Stimulated activated CD8-positive, alpha-beta memory T cell treated with anti-CD3 and anti-CD28 coated beads, Interleukin-7, amount 100 ng/mL, for 48 hours (primary cell): ENCODE data around the gene CATSPERD.
A peak's percentile ranks its signal among the peaks of the same experiment; 100 is the strongest.

Experiments used
- DNase-seq, 2 donors: peaks; one replicate each; pipeline ENCODE4 v3.0.0-alpha.2; 2020; ENCODE audit warnings: low read depth in 1 of 2; ENCODE audit errors: extremely low read depth in 1 of 2

The CATSPERD gene

DNA sequence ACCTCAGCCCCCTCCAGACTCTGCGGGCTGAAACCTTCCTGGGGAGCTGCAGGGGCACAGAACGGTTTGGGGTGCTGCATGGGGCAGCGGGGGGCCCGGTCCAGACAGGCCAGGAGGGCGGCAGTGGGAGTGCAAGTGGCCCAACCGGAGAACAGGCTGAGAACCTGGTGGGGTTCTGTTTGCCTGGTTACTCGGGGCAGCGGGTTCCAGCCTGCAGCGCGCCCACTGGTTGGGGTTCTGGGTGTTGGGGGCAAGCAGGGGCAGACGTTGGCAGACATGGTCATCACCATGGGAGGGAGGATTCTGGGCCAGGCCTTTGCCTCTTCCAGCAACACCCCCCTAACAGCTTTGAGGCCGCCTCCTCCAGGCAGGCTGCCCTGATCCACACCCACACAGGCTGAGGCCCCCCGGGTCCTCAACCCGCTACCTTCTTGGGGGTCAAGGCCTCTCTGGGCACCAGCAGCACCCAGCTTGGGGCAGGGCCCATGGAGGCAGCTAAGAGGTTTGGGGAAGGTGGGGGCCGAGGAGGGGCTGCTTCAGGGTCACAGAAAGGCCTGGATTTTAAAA lies 64.2 kb downstream of the CATSPERD start, which contains the start of gene PRR22:
PRR22 (minus strand) TSS at position 166 of the 567 bp plus-strand sequence; CDS start at position 80, 86 bp downstream.
- no peak for DNase-seq

GRCh38 chr19:5785423-5785822 lies 65.0 kb downstream of the CATSPERD start:
- no peak for DNase-seq

DNA sequence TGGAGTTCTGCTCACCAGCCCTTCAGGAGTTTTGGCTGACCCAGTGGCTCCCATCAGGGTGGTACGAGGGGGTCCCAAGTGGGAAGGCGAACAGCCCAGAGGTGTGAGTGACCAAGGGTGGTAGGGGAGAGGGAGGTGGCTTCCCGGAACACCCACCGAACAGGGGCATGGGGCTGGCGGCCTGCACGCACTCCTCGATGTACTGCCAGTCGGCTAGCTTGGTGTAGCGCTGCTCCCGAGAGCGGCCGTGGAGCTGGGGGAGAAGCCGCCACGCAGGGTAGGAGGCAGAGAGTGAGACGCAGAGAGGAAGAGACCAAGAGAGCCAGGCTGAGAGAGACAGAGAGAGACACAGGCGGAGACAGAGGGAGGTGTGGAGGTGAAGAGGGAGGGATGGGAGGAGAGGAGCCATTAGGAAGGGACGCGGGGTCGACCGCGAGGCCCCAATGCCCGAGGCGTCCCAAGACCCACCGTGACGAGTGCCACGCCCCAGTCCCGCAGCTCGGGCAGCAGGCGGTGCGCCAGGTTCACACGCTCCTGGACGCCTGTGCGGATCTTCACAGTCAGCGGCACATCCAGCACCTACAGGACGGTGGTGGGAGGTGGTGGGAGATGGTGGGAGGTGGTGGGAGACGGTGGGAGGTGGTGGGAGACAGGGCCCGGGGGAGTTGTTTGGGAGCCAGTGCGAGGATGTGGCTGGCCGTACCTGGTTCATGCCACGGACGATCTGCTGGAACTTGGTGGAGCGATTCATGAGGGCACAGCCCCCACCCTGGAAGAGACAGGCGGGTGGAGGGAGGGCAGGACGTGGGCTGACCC lies 66.4 kb downstream of the CATSPERD start:
- DNase-seq: no peak

DNA sequence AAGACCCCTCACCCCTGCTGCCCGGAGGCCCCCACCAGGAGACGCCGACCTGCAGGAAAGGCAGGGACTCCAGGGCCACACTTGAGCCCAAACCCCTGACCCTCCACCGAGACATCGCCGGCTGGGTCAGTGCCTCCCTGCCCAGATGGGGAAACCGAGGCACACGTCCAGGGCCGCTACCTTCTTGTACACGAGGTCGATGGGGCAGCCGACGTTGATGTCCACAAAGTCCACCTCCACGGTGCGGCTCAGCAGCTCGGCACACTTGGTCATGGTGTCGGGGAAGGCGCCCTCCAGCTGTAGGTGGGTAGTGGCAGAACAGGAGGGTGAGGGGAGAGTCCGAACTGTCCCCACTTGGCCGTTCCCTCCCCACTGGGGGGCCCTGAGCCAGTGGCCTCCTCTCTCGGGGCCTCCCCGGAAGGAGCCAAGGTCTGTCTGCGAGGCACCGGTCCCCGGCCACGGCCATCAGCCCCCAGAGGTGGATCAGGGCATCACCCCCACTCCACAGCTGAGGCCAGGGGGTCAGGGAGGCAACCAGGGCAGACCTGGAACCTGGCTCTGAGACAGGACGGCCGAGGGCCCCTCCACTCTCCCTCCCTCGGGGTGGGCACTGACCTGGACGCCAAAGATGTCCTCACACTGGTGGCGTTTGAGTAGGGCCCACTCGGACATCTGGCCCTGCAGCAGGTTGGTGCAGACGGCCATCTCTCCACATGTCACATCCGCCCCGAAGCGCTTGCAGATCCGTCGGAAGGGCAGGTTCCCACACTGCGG lies 67.2 kb downstream of the CATSPERD start:
- DNase-seq: no peak

DNA sequence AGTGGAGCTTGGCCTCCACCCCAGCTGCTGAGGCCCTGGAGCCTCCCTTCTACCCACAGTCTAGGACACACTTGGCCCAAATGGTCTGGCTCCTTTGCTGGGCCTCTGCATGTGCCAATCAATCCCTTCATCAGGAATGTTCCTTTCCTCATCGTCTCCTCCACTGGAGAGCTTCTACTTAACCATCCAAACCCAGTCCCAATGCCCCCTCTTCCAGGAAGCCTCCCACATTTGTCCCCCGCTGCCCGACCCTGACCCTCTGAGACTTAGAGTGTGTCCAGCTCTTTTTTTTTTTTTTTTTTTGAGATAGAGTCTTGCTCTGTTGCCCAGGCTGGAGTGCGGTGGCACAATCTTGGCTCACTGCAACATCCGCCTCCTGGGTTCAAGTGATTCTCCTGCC lies 68.0 kb downstream of the CATSPERD start:
- DNase-seq: no peak

- DNase-seq: no peak
Observed at GRCh38 chr19:5789351-5789761, 68.9 kb downstream of the CATSPERD start.

- DNase-seq: no peak
Observed at GRCh38 chr19:5789886-5790558, 69.6 kb downstream of the CATSPERD start.

DNA sequence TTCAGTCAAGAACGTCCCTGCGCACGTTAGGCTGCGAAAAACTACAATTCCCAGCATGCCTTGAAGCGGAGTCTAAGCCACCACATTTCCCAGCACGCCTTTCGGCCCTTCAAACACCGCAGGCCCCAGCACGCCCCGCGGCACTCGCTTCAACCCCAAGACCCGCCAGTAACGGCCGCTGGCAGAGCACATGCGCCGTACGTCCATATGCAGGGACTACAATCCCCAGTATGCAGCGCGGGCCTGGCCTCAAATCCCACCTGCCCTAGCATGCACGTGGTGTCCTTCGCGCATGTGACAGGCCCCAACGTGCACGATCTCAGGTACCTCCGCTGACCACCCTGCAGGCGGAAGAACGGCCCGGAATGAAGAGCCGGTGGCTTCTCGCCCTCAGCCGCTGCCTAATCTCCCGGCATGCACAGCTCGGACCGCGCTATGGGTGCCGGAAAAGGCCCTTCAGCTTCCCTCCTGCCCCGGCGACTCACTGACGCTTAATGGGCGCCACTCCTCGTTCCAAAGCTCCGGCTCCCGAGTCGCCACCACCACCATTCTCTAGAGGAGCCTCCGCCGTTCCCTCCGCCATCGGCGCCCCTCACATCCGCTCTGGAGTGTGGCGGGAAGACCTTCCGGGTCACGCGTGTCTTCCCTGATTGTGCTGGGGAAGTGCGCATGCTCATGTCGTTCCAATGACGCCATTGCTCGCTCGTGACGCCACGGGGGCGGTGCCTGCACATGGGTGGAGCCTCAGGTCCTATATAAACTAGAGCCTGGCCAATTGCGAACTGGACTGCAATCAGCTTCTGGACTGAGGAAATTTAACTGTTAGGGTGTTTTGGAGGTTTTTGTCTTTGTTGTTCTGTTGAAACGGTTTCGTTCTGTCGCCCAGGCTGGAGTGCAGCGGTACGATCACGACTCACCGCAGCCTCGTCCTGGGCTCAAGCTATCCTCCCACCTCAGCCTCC lies 70.4 kb downstream of the CATSPERD start, which contains the start of gene DUS3L:
DUS3L (minus strand) TSS at position 605 of the 962 bp plus-strand sequence; CDS start at position 583, 22 bp downstream.
- peak; percentile 89 to 96 for DNase-seq

DNA sequence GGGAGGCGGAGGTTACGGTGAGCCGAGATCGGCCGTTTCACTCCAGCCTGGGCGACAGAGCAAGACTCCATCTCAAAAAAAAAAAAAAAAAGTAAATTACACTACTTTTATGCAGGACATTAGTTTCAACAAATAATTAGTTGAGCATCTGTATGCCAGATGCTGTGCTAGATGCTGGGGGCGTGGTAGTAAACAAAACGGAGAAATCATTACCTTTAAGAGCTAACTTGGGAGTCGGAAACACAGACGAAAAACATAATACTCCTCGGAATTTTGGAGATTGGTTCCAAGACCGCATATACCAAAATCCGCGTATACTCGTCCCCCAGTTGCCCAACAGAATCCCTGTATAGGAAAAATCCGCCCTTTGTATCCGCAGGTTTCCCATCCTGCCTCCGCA lies 71.8 kb downstream of the CATSPERD start:
- DNase-seq: no peak

DNA sequence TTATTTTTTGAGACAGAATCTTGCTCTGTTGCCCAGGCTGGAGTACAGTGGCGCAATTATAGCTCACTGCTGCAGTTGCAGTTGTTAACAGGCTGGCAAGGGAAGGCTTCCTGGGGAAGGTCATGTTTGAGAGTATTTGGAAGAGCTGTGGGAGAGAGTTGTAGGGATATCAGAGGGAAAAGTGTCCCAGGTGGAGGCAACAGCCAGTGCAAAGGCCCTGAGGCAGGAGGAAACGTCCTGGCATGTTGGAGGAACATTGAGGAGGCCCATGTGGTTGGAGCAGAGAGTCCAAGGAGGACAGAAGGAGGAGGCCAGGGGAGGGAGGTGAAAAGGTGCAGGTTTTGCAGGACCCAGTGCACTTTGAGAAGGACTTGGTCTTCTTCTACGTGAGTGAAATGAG lies 72.8 kb downstream of the CATSPERD start:
- no peak for DNase-seq

DNA sequence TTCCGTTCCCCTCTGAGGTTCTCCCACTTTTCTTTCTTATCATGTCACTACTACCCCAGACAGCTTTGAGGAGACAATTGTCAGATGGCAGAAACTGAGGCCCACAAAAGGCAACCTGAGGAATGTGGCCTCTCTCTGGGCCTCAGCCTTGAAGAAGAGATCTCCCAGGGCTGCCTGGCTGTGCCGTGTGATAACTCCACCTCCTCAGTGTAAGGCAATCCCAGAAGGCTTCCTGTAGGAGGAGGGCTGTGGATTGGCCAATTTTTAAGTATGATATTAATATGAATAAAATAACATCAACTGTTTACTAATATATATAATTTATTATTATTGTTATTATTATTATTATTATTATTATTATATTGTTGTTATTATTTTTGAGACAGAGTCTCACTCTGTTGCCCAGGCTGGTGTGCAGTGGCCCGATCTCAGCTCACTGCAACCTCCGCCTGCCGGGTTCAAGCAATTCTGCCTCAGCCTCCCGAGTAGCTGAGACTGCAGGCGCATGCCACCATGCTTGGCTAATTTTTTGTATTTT lies 75.0 kb downstream of the CATSPERD start:
- DNase-seq: no peak

DNA sequence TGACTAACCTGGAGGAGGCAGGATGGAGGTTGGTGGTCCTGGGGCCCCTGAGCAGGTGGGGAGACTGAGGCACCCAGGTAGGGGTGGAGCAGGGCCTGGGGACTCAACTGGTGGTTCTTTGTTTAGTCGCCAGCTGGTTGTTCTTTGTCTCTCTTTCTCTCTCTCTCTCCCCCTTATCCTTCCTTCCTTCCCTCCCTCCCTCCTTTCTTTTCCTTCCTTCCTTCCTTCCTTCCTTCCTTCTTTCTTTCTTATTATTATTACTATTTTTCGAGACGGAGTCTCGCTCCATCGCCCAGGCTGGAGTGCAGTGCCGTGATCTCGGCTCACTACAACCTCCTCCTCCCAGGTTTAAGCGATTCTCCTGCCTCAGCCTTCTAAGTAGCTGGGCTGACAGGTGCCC lies 77.8 kb downstream of the CATSPERD start:
- DNase-seq: no peak

DNA sequence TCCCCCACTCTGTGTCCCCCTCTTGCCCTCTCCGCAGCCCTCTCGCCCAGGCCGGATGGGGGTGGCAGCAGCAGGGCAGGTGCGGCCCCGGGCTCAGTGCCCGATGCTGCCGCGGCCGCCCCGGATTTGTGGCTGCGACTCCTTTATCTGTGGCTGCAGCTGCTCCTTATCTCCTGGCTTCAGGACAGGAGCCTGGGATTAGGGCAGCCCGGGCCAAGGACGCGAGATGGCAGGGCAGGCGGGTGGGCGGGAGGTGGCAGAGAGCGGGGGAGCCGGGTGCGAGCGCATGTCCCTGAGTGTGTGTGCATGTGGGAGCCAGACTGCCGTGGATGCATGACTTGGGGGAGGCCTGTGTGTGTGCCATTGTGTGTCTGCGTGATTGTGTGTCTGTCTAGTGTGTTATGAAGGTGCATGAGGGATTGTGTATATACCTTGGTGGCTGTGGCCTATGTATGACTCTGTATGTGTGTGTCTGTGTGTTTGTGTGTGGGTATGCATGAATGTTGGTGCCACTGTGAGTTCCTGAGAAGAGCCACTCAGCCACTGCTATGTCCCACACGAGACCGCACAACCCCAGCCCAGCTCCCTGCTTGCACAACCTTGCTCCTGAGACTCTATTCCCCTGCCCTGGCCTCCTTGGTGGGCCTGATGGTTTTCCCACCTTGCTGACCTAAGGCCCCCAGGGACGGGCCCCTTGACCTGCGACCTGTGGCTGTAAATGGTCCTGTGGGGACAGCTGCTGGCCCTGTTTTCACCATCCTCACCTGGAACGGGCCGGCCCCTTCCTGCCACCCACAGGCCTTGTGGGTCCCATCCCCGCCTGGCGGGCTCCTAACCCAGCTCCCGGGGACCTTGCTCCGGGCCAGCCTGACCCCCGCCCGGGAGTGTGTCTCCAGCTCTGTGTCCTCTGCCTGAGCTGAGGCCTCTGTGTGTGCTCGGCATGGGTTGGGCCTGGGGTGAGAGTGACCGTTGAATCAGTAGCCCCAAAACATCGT lies 79.1 kb downstream of the CATSPERD start:
- no peak for DNase-seq

DNA sequence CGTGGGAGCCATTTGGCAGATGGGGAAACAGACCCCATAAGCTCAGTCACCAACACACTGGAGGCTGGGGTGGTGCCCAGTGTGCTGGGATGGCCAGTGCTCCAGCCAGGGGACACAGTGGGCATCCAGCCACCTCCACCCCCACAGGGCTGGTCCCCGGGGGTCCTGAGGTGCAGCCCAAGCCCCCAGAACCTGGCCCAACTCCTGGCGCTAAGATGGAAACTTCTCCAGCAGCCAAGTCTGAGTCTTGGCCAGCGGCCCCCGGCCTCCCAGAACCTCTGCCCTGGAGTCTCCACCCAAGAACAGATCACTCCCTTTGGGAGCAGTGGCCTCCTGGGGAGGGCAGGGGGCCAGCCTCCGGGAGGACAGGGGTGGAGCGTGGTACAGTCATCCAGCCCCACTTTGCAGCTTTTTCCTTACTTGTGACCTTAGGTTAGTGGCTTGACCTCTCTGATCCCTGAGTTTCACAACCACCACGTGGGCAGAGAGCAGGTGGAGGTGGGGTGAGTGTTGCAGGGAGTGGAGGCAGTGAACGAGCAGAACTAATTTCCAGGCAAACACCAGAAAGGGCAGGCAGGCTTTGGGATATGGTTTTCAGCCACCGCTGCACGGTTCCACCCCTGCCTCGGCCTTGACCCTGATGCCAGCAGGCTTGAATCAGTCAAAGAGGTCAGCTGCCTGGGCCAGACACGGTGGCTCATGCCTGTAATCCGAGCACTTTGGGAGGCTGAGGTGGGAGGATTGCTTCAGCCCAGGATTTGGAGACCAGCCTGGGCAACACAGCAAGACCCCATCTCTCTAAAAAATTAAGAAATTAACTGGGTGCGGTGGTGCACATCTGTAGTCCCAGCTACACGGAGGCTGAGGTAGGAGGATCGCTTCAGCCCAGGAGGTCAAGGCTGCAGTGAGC lies 80.2 kb downstream of the CATSPERD start:
- DNase-seq: no peak

GRCh38 chr19:5801796-5802619 lies 81.6 kb downstream of the CATSPERD start:
- DNase-seq: no peak

- no peak for DNase-seq
Observed at GRCh38 chr19:5803441-5803751, 83.0 kb downstream of the CATSPERD start.
